GM18511 (cell line): ENCODE measurements around the gene BTRC.

ENCODE experiments used
- ATAC-seq: cut with Tn5 transposase; IDR thresholded peaks from one replicate; pipeline ENCODE4 v1.9.1; 2021; ENCODE audit warnings: mild to moderate bottlenecking, moderate library complexity; ENCODE audit not compliant: unreplicated experiment

The BTRC gene

DNA sequence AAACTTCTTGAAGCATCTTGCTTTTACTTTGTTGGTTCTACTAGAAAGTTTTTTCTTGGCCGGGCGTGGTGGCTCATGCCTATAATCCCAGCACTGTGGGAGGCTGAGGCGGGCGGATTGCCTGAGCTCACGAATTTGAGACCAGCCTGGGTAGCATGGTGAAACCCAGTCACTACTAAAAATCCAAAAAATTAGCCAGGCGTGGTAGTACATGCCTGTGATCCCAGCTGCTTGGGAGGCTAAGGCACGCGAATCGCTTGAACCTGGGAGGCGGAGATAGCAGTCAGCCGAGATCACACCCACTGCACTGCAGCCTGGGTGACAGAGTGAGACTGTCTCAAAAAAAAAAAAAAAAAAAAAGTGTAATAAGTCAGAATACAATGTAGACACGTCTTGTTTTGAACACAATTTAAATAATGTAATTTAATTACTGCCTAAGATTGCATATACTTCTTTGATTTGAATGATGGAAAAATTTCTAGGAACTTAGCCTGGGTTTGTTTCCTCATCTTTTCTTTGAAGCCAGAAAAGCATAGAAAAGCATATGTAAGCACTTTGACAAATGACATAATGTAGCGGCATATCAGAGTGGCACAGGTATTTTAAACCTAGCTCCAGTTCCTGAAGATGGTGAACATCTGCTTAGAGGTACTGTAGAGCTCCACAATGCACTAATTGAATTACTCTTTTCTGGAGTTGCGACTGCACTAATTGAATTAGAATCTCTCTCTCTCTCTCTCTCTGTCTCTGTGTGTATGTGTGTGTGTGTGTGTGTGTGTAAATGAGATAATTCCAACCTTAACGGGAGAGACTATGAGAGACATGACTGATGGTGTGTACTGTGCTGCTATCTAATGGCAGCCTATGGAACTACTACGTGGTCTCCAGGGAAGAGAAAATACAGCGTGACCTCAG is 87.8 kb downstream of the BTRC start:
- ATAC-seq, result no peak

DNA sequence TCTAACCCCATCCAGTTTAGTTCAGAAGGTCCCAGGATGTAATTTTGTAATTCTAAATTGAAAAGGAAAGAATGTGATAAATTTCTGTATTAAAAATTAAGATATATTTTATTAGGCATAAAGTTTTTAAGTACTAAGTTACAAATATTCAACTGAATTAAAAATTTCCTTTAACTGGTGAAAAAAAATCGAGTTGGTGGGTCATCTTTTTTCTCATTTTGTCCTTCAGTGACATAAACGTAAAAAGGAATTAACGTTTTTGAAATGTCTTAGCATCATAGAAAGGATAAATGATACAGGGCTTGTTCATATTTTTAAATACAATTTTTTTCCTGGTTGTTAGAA is 88.5 kb downstream of the BTRC start:
- ATAC-seq, result no peak

DNA sequence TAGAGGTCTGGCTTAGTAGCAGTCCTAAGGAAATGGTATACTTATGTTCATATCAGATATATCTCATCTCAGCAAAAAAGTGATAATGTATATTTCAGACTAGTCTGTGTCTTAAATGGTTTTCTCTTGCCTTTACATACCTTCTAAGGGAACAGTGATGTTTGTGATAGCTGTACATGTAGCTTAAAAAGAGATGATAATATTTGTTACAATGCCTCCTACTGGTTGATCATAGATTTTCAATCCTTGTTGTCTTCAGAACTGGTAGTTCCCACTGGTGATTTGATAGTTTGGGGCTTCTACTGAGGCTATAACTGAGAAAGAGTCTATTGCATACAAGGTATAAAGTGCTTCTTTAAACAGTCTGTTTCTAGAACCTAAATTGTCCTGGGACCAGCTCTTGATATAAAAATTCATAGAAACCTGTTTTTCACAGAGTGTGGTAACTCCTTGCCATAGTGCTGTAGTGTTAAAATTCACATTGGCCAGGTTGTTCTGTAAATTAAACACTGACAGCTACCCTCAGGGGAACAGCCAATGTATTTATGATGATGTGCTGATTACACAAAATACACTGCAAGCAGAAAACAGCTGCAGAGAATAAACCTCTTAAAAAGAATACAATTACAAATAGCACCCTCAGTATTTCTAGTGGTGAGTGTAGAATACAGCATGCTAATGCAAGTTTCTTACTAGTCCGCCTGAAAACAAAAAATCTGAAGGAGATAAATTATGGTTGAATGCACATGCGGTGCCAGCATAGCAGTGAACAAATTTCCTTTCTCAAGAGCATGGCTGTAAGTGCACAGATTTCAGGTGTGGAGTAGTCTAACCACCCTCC is 90.3 kb downstream of the BTRC start:
- no peak for ATAC-seq

DNA sequence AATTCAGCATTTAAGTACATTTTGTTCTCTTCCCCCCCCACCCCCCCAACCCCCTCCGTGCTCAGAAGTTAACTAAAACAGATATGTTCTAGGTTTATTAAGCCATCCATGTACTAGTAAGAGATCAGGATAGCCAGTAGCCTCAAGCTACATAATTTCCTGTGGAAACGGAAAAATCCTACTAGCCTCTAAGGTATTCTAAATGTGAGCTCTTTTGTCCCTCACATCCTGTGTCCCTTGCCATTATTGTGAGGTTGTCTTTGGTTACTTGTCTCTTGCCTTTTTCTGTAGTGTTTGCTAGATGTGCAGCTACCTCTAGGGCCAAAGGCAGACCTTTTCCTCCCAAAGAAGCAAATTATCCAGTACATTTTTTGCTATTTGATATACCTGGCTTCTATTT is 92.1 kb downstream of the BTRC start:
- ATAC-seq, result no peak

DNA sequence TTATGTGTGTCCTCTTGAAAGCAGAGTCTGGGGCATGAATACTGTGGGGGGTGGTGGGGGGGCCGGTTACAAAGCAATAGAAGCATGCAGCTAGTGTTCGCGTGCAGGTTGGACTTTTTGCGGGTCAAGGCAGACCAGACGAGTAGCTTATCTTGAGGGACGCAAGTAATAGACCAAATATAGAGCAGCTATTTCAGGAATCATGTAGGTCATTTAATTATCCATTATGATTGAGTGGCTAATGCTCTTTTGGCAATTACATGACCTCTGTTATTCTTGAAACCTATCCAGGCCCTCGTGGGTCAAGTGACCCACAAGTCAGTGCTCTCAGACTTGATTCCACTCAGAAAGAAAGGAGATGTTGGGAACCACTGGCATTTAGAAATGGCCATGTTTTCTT is 93.0 kb downstream of the BTRC start:
- no peak for ATAC-seq

DNA sequence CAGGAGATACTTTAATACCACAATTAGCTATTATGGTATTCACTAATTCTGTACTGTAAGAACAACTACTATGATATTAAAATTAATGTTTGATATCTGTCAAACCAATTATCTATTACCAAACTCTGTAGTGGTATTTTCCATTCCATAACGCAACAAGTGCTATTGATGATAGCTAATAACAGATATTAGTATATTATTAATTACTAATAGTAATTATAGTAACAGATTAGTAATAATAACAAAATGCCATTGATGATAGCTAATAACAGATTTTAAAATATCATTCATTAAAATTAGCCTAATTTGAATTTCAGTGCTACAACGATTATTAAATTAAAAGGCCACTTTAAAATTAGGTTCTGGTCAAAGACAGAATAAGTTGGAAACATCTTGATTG is 93.5 kb downstream of the BTRC start:
- ATAC-seq, result no peak

DNA sequence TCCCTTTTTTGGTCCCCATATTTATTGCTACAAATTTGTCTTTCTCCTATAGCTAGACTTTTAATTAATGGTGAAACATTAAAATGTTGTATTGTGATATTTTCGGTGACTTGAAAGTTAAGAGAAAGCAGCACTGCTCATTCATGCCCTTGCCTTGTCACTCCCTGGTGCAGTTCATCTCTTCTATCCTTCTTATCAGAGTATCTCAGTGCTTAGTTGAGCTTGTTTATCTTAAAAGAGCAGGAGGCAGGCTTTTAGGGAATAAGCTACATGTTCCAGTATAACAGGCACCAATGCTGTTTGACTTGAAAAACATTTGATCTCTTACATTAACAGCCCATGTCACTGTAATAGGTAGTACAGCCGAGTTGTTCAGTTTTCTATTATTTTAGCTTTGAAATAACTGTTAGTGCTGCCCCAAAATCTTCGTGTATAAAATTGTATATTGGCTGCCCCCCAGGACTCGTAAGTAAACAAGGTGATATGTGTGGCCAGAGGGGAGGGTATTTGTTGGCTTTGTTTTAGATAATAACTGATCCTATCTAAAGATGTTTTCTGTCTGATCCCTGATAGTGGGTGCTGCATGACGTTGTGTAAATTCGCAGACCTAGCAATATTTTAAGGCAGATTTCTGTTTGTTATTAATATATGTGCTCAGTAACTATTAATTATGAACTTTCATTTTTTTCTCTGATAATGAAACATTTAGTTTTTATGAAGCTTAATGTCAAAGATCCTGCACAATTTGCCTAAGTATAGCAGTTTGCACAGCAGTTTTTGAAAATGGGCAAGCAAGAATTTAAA is 96.5 kb downstream of the BTRC start:
- ATAC-seq, result no peak

DNA sequence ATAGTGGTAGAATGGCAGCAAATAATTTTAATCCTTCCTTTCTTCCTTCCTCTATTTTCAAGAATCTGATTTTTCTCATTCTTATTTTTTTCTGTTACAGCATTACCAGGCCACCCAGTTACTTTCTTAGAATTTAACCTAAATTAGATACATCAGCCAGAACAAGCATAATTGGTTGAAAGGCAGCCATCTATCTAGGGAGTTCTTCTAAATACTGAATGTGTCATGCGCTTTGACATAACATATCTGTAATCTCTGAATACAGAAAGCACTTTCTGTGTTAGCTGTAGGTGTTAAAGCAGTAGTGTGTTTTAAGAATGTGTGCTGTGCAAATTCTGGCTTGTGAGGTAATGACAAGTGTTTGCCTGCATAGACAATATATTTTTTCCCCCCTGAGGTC is 97.3 kb downstream of the BTRC start:
- no peak for ATAC-seq

DNA sequence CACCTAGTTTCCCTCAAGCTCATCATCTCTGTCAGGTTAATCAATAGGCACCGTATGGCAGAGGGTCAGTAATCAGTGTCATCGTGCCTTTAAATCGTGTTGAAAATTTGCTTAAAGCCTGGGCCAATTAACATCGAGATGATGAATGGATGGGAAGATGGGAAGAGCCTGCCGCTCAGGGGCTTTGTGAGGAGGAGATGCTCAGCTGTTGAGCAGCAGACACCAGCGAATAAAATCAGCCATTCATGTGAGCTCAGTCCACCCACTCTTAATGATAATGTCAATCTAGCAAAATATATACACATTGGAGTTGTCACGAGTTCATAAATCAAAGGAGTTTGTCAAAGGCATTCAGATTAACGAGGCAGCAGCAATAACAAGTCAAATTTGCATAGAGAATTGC is 97.7 kb downstream of the BTRC start:
- ATAC-seq, result no peak

DNA sequence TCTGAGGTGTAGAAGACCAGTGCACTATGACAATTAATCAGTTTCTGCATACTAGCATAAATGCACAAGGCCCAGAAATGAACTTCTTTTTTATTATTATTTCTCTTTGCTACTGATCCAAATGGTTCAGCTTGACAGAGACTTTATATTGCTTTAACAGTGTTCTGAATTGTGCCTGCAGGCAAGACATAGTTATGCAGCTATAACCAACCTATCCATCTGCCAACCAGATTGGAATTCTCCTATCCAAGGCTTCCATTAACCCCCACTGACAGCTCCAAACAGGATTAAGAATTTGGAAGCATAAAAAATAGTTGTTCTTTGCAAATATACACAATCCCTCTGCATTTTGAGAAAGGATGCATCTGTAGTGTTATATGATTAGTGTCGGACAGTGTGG is 98.2 kb downstream of the BTRC start:
- ATAC-seq, result no peak

DNA sequence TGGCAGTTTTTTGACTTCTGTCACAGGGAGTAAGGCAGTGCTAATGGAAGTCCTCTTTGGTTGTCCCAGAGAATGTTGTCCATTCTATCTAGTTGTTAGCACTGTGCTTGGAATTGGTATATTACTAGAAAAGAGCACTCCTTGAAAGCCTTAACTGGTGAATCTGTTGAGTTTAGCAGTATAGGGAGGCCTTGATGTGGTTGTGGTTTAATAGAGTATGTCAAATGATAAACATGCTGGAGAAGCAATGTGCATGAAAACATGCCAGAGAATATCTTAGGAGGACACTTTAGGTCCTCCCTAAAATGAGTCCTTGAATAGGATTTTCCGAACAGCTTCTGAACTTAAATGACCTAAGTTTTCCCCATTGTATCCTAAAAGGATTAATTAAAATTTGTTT is 98.6 kb downstream of the BTRC start:
- no peak for ATAC-seq

DNA sequence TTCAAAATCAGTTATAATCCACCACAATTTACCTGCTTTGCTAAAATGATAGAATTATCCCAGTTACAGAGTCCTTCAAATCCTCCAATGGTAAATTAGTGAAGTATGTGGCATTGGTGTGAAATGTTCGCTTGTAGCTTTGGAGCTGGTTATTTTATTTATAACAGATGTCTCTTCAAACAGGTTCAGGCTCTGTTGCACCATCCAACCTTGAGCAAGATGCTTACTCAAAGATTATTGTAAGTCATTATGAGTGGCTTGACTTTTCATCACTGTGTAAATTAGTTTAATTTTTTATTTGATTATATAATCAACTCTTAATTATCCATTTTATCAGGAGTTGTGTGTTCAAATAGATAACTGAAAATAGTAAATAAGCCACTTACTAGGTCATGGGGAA is 99.4 kb downstream of the BTRC start:
- ATAC-seq, result no peak

DNA sequence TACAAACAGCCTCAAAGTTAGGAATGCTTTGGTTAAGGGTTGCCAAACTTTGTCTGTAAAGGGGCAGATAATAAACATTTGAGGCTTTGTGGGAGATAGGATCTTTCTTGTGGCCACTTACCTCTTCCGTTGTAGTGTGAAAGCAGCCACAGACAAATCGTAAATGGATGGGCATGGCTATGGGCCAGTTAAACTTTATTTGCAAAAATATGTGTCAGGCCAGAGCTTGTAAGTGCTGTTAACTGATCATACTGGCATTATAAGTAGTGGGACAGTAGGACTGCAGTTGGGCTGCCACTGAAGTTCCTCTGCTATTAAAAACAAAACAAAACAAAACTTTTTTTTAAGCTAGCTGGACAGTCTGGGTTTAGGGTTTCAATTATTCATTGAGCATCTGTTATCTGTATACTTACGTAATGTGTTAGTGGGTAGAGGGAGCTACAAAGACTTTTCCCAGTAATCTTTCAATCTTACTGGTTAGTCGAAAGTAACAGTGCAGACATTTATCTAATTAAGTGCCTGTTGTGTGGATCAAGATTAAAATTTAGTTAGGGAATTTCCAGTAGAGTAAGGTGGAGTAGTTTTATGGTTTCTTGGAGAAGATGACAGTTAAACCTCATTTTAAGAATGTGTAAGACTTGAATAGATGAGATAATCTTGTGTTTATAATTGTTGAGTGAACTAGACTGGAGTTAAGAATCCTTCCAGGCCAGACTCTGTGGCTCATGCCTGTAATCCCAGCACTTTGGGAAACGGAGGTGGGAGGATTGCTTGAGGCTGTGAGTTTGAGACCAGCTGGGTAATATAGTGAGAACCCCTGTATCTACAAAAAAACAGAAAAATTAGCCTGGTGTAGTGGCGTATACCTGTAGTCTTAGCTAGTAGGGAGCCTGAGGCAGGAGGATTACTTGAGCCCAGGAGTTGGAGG is 100.1 kb downstream of the BTRC start:
- no peak for ATAC-seq

DNA sequence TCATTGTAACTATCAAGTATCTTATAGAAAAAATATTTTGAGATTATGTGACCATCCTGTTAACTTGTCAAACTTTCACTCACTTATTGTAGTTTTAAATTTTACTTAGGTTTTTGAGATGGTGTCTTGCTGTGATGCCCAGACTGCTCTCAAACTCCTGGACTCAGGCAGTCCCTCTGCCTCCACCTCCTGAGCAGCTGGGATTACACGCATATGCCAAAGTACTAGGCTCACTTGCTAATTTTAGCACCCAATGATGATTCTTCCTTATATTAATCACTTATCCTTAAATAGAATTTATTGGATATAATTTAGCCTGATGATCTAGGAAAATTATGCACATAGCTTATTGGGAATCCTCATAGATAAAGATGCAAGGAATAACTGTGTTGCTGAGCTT is 104.9 kb downstream of the BTRC start:
- no peak for ATAC-seq

DNA sequence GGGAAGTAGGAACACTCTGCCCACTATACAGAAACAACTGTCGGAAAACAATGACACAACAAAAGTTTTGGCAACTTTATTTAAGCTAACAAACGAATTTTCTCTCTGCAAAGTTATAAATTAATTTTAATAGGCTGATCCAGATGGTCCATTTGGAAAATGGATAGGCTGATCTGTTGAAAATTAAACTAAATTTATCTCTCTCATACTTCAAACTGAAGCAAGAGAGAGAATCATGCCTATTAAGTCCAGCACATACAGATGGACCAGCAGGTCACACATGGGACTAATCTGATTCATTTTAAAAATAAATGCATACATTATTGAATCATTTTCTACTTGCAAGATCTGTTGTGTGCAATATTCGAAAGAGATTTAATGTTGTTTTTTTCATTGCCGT is 110.1 kb downstream of the BTRC start:
- no peak for ATAC-seq

DNA sequence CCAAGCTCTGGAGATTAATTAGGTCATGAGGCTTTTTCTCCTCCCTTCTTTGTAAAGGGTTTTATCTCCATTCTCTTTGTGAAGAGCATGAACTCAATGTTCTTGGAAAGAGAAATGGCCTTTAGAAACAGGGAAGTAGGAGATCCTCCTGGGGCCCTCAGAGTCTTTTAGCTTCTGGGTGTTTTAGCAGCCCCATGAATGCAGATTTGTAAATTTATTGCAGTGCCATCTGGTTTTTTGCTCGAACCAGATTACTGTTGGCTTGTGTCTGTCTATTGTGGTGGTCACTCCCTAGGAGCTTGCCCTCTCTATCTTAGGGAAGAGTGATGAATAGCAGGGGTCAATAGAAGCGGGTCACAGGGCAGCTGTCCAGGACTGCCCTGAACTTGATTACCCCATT is 110.6 kb downstream of the BTRC start:
- no peak for ATAC-seq

DNA sequence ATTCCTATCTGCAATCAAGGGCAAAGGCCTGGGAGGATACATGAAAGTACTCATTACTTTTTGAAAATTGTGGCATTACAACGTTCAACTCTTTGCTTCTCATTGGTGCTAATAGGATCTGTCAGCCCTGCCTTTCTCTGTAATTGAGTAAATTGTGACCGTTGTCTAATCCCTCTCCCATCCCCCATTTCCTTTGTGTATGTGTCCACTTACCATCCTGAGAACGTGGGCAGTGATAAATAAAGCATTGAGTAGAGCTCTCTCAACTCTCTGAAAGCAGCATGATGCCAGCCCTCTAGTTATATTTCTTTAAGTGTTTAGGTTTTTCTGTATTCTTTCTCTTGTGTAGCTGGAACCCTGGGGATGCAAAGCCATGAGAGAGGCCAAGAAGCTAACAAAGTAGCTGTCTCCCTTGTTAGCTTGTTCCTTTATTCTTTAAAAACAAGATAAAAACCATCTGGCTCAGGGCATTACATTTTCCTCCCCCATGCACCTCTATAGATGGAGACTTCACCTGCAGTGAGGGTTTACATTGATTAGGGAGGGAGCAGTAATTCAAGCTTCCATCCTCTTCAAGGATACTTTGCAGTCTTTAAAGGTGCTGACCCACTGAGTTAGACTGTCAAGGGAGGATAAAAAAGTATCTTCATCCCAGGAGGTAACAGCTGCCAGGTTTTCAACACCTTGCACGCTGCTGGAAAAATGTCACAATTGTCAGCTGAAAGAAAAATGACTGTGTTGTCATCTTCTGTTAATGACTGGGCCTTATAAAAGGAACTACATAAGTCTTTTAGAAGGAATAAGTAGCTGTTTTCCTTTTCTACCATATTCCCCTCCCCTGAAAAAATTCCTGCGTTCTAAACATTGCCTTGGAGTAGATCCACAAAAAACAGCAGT is 112.3 kb downstream of the BTRC start:
- no peak for ATAC-seq

DNA sequence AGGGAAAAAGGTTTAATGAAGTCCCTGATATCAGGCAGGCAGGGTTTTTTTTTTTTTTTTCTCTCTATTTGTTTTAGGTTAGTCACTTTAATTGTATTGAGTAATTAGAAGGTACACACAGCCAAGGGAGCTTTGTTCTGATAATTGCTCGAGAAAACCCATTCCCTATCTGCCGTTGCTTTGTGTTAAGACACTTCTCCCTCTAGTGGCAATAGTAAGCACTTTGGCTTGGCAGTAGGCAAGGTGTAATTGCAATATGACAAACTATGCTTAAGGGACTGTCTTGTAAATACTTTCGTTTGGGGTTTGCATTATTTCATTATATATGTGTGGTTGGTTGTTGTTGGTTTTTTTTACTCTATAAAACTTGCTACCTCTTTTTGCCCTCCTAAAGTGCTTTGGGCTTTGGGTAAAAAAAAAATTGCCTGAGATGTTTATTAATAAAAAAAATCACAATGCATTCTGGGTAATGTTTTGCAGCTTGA is 113.4 kb downstream of the BTRC start:
- no peak for ATAC-seq

DNA sequence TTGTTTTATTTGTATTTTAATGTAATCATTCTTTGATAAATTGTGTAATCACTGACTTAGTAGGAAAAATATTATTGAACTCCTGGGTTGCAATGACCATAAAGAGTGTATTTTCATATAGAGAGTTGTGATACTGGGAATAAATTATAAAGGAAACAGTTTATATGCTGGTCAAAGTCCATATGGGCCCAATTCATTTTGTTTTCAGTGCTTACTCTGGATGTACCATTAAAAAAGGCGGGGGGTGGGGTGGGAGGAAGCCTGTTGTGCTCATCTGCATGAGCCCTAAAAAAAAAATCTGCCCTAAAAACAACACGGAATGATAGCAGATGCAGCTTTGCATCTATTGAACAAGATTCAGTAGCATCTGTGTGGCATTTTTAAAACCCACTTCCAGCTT is 114.2 kb downstream of the BTRC start:
- no peak for ATAC-seq
